HG02798 (cell line): ENCODE results near the gene ANKMY1.
"Not testable (repeated sequence)": the region's sequence is repeated elsewhere in the genome, so short reads cannot be mapped to it uniquely, and the experiment has no call there.

Source experiments
- ATAC-seq: cut with Tn5 transposase; IDR thresholded peaks from one replicate; pipeline ENCODE4 v1.9.1; 2021; ENCODE audit warnings: mild to moderate bottlenecking; ENCODE audit not compliant: unreplicated experiment, poor library complexity

Gene ANKMY1

DNA sequence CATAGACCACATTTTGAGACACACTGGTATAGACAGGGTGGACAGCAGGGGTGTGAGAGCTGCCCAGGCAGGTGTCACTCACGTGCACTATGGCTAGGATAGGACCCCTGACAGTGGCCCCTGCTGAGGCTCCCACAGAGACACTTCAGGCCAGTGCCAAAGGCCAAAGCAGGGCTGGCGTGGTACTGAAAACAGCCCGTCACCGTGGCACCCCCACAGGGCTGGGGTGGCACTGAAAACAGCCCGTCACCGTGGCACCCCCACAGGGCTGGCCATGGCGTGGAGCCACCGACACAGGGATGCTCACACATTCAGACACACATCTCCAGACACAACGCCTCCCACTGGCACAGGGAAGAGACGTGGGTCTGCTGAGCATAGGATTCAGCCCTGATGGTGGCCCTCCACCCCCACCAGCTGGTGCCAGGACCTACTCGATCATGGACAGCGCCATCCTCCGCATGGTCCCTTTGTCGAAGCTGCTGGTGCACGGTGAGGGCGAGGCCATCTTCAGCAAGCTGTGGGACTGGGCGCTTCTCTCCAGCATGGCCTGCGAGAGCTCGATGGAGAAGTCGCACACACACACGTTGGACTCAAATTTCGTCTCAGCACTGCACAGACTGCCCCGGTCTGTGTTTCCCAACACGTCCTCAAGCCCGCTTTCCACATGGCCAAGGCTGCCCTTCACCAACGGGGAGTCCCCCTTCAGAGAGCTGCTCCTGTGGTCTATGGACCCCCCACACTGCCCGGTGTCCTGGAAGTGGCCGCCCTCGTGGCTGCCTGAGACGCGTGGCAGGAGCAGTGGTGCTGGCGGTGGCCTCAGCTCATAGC lies 34.1 kb downstream of the ANKMY1 start:
- no peak for ATAC-seq

DNA sequence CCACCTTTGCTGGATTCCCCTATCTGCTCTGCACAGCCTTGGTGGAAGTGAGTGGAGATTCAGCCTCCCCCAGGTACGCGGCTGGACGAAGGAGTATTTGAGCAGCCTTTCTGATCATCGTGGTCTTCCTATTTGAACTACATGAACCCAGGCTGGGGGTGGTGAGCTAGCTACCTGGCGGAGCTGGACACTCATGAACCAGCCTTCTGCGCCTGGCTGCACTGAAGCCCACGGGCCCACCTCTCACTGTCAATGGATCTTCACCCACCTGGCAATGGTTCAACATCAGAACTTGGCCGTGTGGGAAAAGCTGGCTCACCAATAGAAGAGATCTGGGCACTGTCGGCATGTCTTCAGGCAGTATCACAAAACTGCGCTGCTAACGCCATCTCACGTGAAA lies 35.4 kb downstream of the ANKMY1 start:
- ATAC-seq: no peak

DNA sequence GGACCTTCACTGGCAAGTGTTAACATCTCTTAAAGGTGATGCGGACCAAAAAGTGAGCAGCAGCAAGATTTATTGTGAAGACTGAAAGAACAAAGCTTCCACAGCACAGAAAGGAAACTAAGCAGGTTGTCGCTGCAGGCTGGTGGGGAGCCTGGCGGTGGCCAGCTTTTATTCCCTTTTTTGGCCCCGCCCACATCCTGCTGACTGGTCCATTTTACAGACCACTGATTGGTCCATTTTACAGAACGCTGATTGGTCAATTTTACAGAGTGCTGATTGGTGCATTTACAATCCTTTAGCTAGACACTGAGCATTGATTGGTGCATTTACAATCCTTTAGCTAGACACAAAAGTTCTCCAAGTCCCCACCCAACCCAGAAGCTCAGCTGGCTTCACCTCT lies 35.9 kb downstream of the ANKMY1 start:
- ATAC-seq: not testable (repeated sequence)

DNA sequence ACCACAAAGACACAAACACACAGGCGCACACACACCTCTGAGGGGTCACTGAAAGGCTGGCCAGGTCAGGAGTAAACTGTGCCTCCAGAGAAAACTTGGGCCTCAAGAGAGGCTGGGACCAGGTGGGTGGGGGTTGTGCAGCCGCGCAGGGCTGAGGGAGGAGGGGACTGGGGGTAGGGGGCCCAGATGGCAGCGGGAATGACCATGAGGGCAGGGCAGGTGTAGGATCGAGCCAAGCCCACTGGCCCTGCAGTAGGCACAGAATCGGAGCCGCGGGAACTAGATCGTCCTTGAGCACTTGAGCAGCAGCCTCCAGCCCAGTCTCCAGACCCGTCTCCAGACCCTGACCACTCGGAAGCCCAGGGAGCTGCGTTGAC lies 36.8 kb downstream of the ANKMY1 start:
- no peak for ATAC-seq

DNA sequence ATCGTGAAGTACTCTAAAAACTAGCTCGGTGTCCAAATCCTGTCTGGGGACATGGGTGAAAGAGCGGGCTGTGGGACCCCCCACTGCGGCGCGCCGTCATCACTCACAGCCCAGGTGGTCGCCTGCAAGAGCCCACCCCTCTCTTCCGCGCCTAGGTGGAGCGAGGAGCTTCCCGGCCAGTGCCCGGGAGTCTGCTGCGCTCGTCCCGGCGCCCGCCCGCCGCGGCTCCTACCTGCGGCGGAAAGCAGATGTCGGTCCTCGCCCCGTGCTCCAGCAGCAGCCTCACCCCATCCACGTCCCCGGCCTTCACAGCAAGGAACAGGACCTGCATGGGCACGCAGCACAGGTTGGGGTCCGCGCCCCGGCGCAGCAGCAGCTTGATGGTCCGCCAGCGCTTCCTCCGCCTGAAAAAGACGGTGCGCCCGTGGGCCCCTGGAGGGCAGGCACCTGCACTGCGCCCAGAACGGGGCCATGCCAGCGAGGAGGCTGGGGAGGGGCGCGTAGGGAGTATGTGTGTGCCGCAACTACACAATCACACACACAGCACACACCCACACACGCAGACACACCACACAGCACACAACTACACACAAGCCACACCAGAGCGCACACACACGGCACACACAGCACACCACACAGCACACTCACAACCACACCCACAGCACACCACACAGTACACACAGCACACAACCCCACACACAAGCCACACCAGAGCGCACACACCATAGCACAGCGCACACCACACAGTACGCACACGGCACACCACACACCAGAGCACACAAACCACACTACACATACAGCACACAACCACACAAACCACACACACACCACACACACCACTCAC lies 37.4 kb downstream of the ANKMY1 start:
- no peak for ATAC-seq

DNA sequence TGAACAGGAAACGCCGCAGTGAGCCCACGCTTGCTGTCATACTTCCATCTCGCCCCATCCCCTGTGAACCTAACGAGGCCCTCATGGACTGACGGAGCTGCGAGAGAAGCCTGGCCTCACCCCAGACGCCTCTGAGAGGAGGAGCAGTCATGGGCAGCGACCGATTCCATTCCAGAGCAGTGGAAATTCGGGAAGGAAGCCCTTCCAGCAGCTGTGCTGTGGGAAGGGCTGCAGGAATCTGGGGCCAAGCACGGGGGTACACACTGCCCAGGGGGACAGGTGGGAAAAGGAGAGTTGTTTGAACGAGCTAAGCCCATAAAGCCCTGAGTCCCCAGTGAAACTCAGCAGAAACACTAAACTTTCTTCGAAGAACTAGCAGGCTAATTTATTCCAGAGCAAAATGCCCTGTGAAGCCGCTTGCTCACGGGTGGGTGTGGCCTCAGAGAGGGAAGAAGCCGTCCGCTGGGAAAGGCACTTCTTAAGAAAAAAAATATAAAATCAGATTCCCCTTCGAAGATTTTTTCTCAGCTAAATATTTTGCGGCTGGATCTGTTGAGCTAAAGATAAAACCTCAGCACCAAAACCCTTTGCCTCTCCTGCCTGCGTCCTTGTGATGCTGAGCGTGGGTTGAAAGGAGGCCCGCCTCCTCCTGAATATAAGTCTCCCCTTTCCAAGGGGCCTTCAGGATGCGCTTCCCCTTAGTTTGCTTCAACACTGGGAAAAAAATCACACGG lies 38.2 kb downstream of the ANKMY1 start:
- no peak for ATAC-seq

DNA sequence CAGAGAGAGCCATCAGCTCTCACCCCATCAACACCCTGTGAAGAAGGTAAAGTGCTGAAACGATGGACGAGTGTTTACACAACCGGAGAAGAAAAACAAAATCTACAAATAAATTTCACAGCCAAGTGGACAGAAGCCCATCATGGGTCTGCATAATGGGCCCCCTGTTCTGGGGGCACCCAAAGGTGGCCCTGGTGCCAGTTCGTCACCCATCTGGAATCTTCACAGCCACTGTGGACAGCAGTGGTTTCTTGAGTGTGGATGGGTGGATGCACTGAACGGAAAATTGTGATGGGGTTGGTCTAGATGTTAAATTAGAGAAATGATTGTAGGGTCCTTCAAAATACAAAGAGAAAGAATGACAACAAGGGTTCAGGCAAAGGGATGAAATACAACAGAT lies 38.8 kb downstream of the ANKMY1 start:
- no peak for ATAC-seq

DNA sequence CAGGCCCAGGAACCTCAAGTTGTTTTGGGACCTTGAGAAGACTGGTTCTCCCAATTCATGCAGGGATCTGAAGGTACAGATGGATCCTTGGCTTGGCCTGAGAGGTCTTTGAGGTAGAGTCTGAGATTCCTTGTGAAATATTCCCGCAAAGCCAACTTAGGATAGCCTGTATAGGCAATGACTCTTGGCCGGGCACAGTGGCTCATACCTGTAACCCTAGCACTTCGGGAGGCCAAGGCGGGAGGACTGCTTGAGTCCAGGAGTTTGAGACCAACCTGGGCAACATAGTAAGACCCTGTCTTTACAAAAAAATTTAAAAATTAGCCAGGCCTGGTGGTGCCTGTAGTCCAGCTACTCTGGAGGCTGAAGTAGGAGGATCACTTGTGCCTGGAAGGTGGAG lies 40.4 kb downstream of the ANKMY1 start:
- ATAC-seq: no peak

DNA sequence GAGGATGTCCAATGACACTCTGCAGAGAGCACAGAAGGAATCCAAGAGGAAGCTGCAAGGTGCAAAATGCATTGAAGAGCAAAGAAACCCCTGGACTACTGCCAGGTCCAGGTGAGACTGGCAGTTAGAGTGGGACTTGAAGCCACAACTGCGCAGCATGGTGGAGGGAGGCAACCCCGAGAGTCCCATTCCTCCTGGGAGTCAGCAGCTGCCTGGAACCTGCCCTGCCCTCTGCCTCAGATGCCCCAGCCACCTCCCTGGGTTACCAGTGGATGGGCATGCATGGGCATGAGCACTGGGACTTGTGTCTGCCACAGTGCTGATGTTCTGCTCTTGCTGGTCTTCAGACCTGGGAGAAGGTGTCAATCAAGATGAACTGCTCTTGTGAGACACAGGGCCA lies 43.2 kb downstream of the ANKMY1 start:
- ATAC-seq: no peak

DNA sequence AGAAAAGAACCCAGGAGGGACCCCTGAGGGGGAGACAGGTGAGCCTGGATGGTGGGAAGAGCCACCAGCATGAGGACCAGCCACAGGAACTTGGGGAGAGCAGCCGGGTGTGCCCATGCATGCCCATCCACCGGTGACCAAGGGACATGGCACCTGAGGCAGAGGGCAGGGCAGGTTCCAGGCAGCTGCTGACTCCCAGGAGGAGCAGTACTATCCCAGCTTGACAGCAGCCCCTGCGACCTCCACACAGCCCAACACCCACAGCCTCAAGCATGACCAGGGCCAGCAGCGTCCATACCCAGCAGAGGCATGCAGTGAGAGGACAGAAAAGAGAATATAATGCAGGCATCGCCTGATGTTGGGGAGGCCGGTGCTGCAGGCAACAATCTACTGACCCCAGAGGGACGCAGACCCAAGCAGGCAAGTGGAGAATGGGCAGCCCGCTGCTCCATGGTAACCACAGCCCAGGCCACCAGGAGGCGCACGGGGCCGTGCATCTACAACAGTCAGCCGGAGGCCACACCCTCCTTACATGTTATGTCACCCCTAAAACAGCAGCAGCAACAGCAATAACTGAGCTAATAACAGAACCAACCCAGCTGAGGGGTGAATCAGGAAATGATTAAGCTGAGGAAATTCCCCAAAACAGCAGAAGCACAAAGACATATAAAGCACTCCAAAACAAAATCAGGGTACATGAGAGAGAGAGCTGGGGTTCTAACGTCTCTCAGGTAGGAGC lies 44.1 kb downstream of the ANKMY1 start:
- ATAC-seq: peak; percentile 92

DNA sequence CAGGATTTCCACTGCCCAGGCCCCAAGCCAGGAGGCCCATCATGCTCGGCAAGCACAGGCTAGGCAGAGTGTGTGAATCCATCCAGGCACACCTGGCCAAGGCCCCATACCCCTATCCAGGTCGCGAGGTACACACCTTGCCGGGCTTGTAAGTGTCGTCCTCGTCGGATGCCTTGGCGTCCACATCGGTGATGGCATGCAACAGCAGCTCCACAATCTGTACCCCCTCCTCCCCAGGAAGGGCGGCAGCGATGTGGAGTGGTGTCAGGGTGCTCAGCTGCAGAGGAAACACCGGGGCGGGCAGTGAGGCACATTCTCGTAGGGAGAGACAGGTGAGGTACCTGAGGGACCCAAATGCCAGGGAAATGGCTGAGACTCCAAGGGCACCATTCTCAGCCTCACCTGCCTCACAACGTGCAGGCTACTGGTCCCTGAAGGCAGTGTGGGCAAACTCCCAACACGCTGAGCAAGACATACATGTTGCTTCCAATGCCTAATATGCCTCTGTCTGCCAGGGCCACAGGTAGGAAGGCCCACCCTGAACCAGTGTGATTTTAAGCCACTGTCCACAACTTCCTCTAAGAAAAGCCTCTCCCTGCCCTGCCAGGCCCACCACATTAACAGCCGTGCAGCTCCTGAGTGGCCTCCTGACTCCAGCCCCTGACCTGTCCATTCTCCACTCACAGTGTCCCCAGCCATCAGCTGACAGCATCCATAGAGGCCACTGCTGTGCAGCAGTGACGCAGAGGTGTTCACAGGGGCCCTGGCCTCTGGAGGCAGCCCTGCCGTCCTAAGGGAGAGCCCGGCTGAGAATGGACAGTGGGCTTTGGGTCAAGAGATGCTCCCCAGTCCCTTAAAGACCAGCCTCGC lies 44.9 kb downstream of the ANKMY1 start:
- no peak for ATAC-seq

DNA sequence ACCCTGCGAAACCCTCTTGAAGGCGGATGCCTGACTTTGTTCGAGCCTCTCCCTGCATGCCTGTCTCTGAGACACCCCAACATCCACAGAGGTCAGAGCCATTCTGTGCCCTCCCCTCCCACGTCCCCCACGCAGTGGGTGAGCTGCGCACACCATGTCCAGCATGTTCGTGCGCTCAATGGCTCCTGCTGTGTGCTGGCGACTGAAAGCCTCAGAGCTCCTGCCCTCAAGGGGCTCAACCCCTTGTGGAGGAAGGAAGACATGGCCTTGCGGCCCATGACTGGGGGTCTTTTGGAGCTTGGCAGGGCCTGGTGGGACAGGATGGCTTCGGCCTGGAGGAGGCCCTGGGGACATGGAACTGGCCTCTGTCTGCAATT lies 45.7 kb downstream of the ANKMY1 start:
- ATAC-seq: no peak

DNA sequence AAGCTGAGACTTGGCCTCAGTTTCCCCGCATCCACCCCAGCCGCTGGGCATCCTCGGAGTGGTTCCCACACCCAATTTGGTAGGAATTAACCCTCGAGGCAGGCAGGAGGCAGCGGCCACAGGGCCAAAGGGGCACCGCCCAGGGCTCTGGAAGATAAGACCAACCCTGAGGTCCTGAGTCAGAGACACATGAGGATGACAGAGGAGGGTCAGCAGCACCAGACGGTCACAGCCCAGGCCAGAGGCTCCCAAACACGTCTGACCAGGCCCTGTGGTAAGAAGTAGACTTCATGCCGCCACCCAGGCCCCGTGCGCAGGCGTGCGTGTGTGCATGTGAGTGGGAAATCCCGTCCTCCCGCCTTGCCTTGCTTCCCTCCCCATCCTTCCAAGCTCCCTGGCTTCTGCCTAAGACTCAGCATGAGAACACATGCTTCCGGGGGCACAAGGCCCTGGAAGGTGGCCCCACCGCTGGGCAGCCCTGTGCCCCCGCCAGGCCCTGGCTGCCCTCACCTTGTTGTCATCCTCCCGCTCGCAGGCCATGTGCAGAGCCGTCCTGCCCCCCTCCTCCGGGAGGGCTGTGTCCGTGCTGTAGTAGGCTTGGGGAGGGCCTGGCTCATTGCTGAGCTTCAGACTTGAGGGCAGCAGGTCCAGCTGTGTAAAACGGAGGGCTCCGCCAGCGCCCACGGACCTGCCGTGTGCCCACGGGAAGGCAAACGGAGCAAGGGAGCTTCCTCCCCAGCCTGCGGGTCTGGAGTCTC lies 46.3 kb downstream of the ANKMY1 start:
- ATAC-seq: no peak

DNA sequence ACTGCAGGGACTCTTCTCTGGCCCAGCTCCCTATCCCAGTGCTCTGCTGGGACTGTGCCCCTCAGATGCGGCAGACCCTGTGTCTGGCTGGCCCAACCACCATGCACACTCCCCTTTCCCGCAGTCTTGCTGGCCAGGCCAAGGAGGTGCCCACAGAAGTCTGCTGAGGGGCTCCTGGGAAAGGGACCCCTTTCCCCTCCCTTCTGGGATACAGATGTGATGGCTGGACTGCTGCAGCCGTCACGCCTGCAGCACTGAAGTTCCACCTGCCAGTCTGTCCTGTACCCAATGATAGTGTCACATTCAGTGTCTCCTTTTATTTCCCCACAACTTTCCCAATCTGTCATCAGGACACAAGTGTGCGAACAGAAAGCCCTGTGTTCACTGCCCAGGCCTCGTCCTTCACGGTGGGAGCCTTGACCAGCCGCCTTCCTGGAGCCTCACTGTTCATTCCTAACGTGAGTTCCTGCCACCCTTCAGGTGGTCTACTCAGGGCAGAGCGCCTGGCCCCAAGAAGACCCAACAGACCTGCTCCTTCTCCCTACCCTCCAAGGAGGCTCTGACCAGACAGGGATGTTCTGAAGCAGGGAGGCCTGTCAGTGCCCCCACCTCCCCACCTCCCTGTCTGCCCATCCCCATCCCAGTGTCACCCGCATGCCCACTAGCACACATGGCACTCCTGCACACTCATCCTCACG lies 47.1 kb downstream of the ANKMY1 start:
- no peak for ATAC-seq

DNA sequence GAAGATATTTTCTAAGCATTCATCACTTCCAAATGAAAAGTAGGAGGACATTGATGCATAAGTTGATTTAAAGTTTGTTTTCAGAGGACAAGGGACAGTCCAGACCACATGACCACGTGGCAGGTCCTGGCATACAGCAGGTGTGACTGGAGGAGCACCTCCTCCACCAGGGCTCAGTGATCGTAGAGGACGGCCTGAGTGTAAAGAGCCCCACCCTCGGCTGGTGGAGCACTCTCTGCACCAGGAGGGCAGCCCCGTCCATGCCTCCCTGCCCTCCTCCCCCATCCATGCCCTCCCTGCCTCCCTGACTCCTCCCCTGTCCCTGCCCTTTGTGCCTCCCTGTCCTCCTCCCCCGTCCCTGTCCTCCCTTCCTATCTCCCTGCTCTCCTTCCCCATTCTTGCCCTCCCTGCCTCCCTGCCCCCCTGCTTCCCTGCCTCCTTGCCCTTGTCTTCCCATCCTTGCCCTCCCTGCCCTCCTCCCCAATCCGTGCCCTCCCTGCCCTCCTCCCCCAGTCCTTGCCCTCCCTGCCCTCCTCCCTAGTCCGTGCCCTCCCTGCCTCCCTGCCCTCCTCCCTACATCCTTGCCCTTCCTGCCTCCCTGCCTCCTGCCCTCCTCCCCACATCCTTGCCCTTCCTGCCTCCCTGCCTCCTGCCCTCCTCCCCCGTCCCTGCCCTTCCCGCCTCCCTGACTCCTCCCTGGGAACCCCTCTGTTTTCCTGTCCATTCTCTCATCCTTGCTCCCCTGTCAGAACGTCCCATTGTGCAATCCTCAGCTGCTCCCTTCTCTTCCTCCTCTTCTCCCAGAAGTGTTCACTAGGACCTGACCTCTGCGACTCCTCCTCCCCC lies 47.9 kb downstream of the ANKMY1 start:
- no peak for ATAC-seq

DNA sequence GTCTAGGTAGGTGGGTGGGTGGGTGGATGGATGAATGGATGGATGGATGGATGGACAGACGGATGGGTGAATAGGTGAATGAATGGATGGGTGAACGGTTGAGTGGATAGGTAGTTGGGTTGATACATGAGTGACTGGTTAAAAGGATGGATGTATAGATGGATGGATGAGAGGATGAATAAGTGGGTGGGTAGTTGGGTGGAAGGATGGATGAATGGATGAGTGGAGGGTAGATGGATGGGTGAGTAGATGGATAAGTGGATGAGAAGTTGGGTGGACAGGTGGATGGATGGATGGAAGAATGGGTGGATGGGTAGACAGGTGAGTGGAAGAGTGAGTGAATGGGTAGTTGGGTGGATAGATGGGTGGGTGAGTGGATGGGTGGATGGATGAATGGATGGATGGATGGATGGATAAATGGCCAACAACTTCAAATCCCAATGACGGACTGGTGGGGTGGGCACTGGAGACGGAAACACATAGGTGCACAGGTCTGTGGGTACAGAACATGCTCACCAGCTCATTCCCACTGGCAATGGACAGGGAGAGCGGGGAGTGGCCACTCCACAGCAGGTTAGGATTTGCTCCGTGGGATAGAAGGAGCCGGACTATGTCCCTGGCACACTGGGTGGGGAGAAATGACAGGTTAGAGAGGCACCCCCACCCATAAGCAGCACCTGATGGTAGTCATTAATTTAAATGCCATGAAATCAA lies 48.8 kb downstream of the ANKMY1 start:
- ATAC-seq: no peak
